B cell (primary cell): ENCODE results near the gene CACNB4. TPM values are rescaled to one million over a fixed set of nuclear protein-coding genes. Genes with fewer than 3 reads are reported as not detected.
A peak's percentile ranks its signal among the peaks of the same experiment; 100 is the strongest.
"Not testable (repeated sequence)": the region's sequence is repeated elsewhere in the genome, so short reads cannot be mapped to it uniquely, and the experiment has no call there.

ENCODE experiments used
- ATAC-seq: fragments of 200-7000 bp; cut with Tn5 transposase; one replicate; pipeline ENCODE4 v1.10.0; 2021; ENCODE audit warnings: low read depth, mild to moderate bottlenecking, moderate number of reproducible peaks, moderate library complexity
- CTCF ChIA-PET: fragments of 350-600 bp; sonication (Branson Sonifier 250); formaldehyde crosslinking; loops from one replicate; lab custom pipeline; 2021; ENCODE audit warnings: antibody characterized with exemption, inconsistent platforms; lab: Charles Lee
- POLR2A ChIA-PET: fragments of 350-600 bp; sonication (Branson Sonifier 250); formaldehyde crosslinking; loops from one replicate; lab custom pipeline; 2021; ENCODE audit warnings: antibody characterized with exemption; lab: Charles Lee
- DNase-seq: peaks from one replicate; pipeline ENCODE4 v3.0.0; 2013
- H2AFZ ChIP-seq: 2 replicates; pipeline ENCODE4 v1.6.1; 2012; ENCODE audit warnings: mild to moderate bottlenecking, low read depth, low read length; ENCODE audit not compliant: insufficient read depth, poor library complexity, severe bottlenecking
- H3K27ac ChIP-seq, 2 donors: 1 replicate in 1 of 2; 2 replicates in 1 of 2; pipeline ENCODE4 v1.5.1; 2012 to 2013; ENCODE audit warnings: low read length in 2 of 2, mild to moderate bottlenecking in 2 of 2, moderate library complexity in 1 of 2
- H3K27me3 ChIP-seq, 4 experiments: fragments of 200-600 bp in 1 of 4; sonication (generic) in 1 of 4; replicated peaks in 1 of 4; 1 replicate in 2 of 4; 2 replicates in 2 of 4; pipeline versions ENCODE4 v1.6.1 to v1.7.0; 2013 to 2016; ENCODE audit warnings: low read length in 3 of 4, mild to moderate bottlenecking in 2 of 4, mixed read lengths in 1 of 4, moderate library complexity in 1 of 4; ENCODE audit not compliant: insufficient read depth in 4 of 4, control insufficient read depth in 3 of 4; ENCODE audit errors: control extremely low read depth in 1 of 4
- H3K36me3 ChIP-seq, 2 experiments: replicated peaks in 1 of 2; 1 replicate in 1 of 2; 2 replicates in 1 of 2; pipeline versions ENCODE4 v1.6.1 to v1.7.1; 2013; ENCODE audit warnings: low read length in 1 of 2; ENCODE audit not compliant: insufficient read depth in 2 of 2, control insufficient read depth in 1 of 2; ENCODE audit errors: control extremely low read depth in 1 of 2, extremely low read depth in 1 of 2
- H3K4me1 ChIP-seq, 2 donors: fragments of 200-600 bp in 1 of 2; sonication (generic) in 1 of 2; 1 replicate in 1 of 2; 2 replicates in 1 of 2; pipeline versions ENCODE4 v1.5.1 to v1.6.1; 2013 to 2017; ENCODE audit warnings: low read length in 2 of 2; ENCODE audit not compliant: control insufficient read depth in 2 of 2, insufficient read depth in 2 of 2
- H3K4me2 ChIP-seq: replicated peaks from 2 replicates; pipeline ENCODE3; 2012; ENCODE audit warnings: mild to moderate bottlenecking, low read depth, low read length; ENCODE audit not compliant: poor library complexity, severe bottlenecking
- H3K4me3 ChIP-seq, 5 experiments: fragments of 200-600 bp in 1 of 5; sonication (generic) in 1 of 5; 1 replicate in 3 of 5; 2 replicates in 2 of 5; pipeline versions ENCODE4 v1.5.1 to v1.7.0; 2011 to 2016; ENCODE audit warnings: low read length in 4 of 5, mild to moderate bottlenecking in 4 of 5, low read depth in 2 of 5, control low read depth in 1 of 5, moderate library complexity in 1 of 5; ENCODE audit not compliant: insufficient read depth in 1 of 5; ENCODE audit errors: control extremely low read depth in 1 of 5, extremely low read depth in 1 of 5
- H3K79me2 ChIP-seq: fragments of 200-600 bp; sonication (generic); one replicate; pipeline ENCODE4 v1.6.0; 2016; ENCODE audit warnings: low read length; ENCODE audit not compliant: control insufficient read depth, insufficient read depth
- H3K9ac ChIP-seq: fragments of 200-600 bp; sonication (generic); 2 replicates; pipeline ENCODE4 v1.6.1; 2017; ENCODE audit warnings: mild to moderate bottlenecking, low read length, moderate library complexity
- H3K9me3 ChIP-seq, 3 donors: one replicate each; pipeline versions ENCODE4 v1.6.1 to v1.7.1; 2013; ENCODE audit warnings: low read length in 2 of 3; ENCODE audit not compliant: control insufficient read depth in 2 of 3, insufficient read depth in 1 of 3; ENCODE audit errors: control extremely low read depth in 1 of 3
- H4K20me1 ChIP-seq: 2 replicates; pipeline ENCODE4 v1.6.0; 2012; ENCODE audit warnings: mild to moderate bottlenecking, low read length; ENCODE audit not compliant: insufficient read depth, control insufficient read depth, poor library complexity, severe bottlenecking
- H3K27ac Mint-ChIP-seq: one replicate; pipeline ENCODE4 v1.8.0; 2021; ENCODE audit warnings: mixed read lengths
- H3K27me3 Mint-ChIP-seq: one replicate; pipeline ENCODE4 v1.8.0; 2021; ENCODE audit warnings: mixed read lengths
- H3K4me1 Mint-ChIP-seq: one replicate; pipeline ENCODE4 v1.8.0; 2021; ENCODE audit warnings: mixed read lengths
- H3K4me3 Mint-ChIP-seq: one replicate; pipeline ENCODE4 v1.8.0; 2021; ENCODE audit warnings: mixed read lengths
- H3K9me3 Mint-ChIP-seq: one replicate; pipeline ENCODE4 v1.8.0; 2022; ENCODE audit warnings: mixed read lengths; ENCODE audit not compliant: insufficient read depth
- CTCF ChIP-seq: fragments of 200-600 bp; IDR thresholded peaks from one replicate; pipeline ENCODE4 v1.8.0; 2022; ENCODE audit warnings: antibody characterized with exemption, mild to moderate bottlenecking
- EZH2 ChIP-seq: IDR thresholded peaks from 2 replicates; pipeline ENCODE4 v1.6.1; 2012; ENCODE audit warnings: borderline replicate concordance, low read depth, mild to moderate bottlenecking, moderate library complexity, low read length; ENCODE audit not compliant: insufficient read depth, poor library complexity, severe bottlenecking
- WGBS: methylation state at CpG from one replicate; pipeline ENCODE4 v1.1.5; 2013; ENCODE audit warnings: missing lambda C conversion rate; ENCODE audit not compliant: insufficient coverage; 5-methylcytosine and 5-hydroxymethylcytosine counted together
- intact Hi-C: fragments of 100-400 bp; cut with micrococcal nuclease; formaldehyde crosslinking; loops from one replicate; pipeline ENCODE4 v1.10.0; 2022
- polyA plus RNA-seq: library from polyadenylated mRNA; depleted of rRNA; stranded (reverse); fragments of >200 nt; gene quantifications from 2 replicates; pipeline ENCODE4 v1.2.3, GENCODE V29; 2012
- total RNA-seq, 2 donors: library from RNA; stranded (reverse); fragments of 120-200 nt in 1 of 2; gene quantifications; 1 replicate in 1 of 2; 2 replicates in 1 of 2; pipeline versions ENCODE4 v1.2.3 to v1.2.4, GENCODE V29; 2013 to 2022

CACNB4 gene
- total and polyA plus RNA-seq, 2 donors (not counting 1 experiment from before 2014, with no cell fraction given), result 0.12 to 1.4 TPM

DNA sequence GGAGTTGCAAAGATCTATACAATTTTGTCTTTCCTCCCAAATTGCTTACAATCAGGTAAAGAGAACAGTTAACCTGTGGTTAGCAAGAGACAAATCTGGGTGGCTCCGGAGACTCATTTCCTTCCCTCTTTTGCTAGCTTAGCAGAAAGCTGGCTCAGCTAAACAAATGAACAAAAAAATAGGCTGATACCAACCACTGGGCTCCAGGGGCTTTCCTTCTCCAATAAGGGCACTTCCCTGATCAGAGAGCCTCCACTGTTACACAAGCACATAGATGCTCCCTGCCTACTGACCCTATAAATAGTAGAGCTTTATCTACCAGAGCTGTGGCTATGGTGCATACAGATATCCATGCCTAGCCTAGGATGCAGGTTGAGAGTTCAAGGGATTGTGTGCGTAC is 180.5 kb downstream of the CACNB4 start:
- H3K9me3 ChIP-seq, result peaks cover 0 to 2% (median 0%) of the 10 kb centered on the region in 3 donors
- intact Hi-C loops, result no loop called here
- H3K4me3 ChIP-seq, result peak overlapping the region in 1 of 5 experiments; percentile 29
- peak; percentile 21 for ATAC-seq
- Mint-ChIP-seq H3K27me3 (peaks cover 9% of the 10 kb centered on the region), H3K9me3 (no peaks in the 10 kb centered on the region), H3K4me3 (peak overlapping the region; percentile 38), H3K27ac (peak overlapping the region; percentile 56), H3K4me1 (peaks cover 38% of the 10 kb centered on the region)
- peak overlapping the region; percentile 38 for H3K4me2 ChIP-seq
- POLR2A ChIA-PET, result no interaction called here
- peak; percentile 33 for DNase-seq
- no peaks in the 10 kb centered on the region for H4K20me1 ChIP-seq
- no peaks in the 10 kb centered on the region for H3K79me2 ChIP-seq
- H3K4me1 ChIP-seq, result peaks cover 9 to 33% of the 10 kb centered on the region in 2 donors
- no peak overlapping the region for H3K9ac ChIP-seq
- no peak overlapping the region for H3K27ac ChIP-seq
- CTCF ChIA-PET, result no interaction called here
- no peaks in the 10 kb centered on the region for H3K36me3 ChIP-seq
- WGBS, result 0% methylated on average over 1 of the region's 2 CpGs
- H2AFZ ChIP-seq, result peak overlapping the region; percentile 6
- TF ChIP-seq CTCF (no peak), EZH2 (no peak)
- H3K27me3 ChIP-seq, result peaks cover 0 to 3% (median 0%) of the 10 kb centered on the region in 4 experiments

- Histone ChIP-seq H3K36me3 (no peaks in the 10 kb centered on the region), H3K79me2 (no peaks in the 10 kb centered on the region), H3K4me3 (no peak overlapping the region), H3K27ac (no peak overlapping the region), H3K9me3 (no peaks in the 10 kb centered on the region), H3K4me2 (no peak overlapping the region), H4K20me1 (no peaks in the 10 kb centered on the region), H2AFZ (no peak overlapping the region), H3K27me3 (peaks cover 0 to 3% (median 0%) of the 10 kb centered on the region in 4 experiments), H3K9ac (no peak overlapping the region), H3K4me1 (peaks cover 9 to 33% of the 10 kb centered on the region in 2 donors)
- ATAC-seq (no peak), DNase-seq (no peak)
- POLR2A ChIA-PET, result no interaction called here
- intact Hi-C loops, result no loop called here
- Mint-ChIP-seq H3K27ac (no peak overlapping the region), H3K4me3 (no peak overlapping the region), H3K4me1 (peaks cover 38% of the 10 kb centered on the region), H3K27me3 (peaks cover 19% of the 10 kb centered on the region), H3K9me3 (no peaks in the 10 kb centered on the region)
- CTCF ChIA-PET, result interaction anchor here (0.6 to 0.7 kb wide), 2 partner anchors 83 to 139 kb away, joined by 3 read pairs; no protein-coding TSS in a partner anchor
- TF ChIP-seq CTCF (no peak), EZH2 (no peak)
- no CpG with 5 or more reads among the region's 5 CpGs for WGBS
Measured at GRCh38 chr2:151916632-151917031, 182.2 kb downstream of the CACNB4 start.

DNA sequence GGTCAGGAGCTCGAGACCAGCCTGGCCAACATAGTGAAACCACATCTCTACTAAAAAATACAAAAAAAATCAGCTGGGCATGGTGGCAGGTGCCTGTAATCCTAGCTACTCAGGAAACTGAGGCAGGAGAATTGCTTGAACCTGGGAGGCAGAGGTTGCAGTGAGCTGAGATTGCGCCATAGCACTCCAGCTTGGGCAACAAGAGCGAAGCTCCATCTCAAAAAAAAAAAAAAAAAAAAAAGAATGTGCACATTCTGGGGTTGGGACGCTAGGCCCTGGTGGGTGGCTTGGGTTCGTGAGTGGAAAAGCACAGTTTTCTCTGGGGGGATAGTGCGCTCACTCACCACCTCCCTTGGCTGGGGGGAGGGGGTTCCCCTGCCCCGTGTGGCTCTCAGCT is 183.2 kb downstream of the CACNB4 start:
- H3K79me2 ChIP-seq, H2AFZ ChIP-seq, H3K4me3 Mint-ChIP-seq, POLR2A ChIA-PET, H3K36me3 ChIP-seq, H4K20me1 ChIP-seq, intact Hi-C loops, DNase-seq, H3K4me2 ChIP-seq, H3K27me3 ChIP-seq, H3K27ac ChIP-seq, H3K9me3 Mint-ChIP-seq, H3K9ac ChIP-seq, H3K9me3 ChIP-seq, H3K4me3 ChIP-seq, H3K27ac Mint-ChIP-seq, ATAC-seq: not testable (repeated sequence)
- peaks cover 9 to 33% of the 10 kb centered on the region in 2 donors for H3K4me1 ChIP-seq
- Mint-ChIP-seq H3K27me3 (peaks cover 20% of the 10 kb centered on the region), H3K4me1 (peaks cover 38% of the 10 kb centered on the region)
- CTCF ChIA-PET, result interaction anchor here (0.8 kb wide), 1 partner anchor 108 kb away, joined by 3 read pairs; no protein-coding TSS in a partner anchor
- WGBS, result 100% methylated on average over 1 of the region's 7 CpGs
